K562 treated with DMSO at 1 percent for 24 hours (cell line): Measurements from ENCODE around the gene HPN. TPM values are rescaled to one million over a fixed set of nuclear protein-coding genes. Genes with fewer than 3 reads are reported as not detected.

ENCODE experiments used
- total RNA-seq: library from RNA; unstranded; fragments of 300-600 nt; gene quantifications from 2 replicates; pipeline ENCODE4 v1.2.3, GENCODE V29; 2022; ENCODE audit warnings: low read depth; ENCODE audit not compliant: insufficient read depth

The HPN gene
- total RNA-seq = 1.6 and 2.7 TPM in 2 replicates

GRCh38 chr19:35041548-35042055, at the start of gene HPN:
Gene HPN, plus strand, starts transcription at chr19:35041721. Its CDS starts 786 bp downstream, at chr19:35042507.

GRCh38 chr19:34999498-35000337, 41.8 kb upstream of the HPN start, which contains the start of gene GRAMD1A:
Gene GRAMD1A, plus strand, starts transcription at chr19:35000323. Its CDS starts 156 bp downstream, at chr19:35000479.

GRCh38 chr19:35030257-35031071, 11.1 kb upstream of the HPN start, which contains the start of gene SCN1B:
Gene SCN1B, plus strand, starts transcription at chr19:35030470. Its CDS starts 351 bp downstream, at chr19:35030821.

GRCh38 chr19:35115177-35115951, 73.8 kb downstream of the HPN start, which contains the start of gene FXYD3:
Gene FXYD3, plus strand, starts transcription at chr19:35115823. Its CDS starts 3,554 bp downstream, at chr19:35119377.

Other genes starting within 250 kb of the HPN start
- gene ZNF30, start 114.8 kb upstream of the HPN start, total RNA-seq = 3.4 and 4.3 TPM in 2 replicates
- 6.0 and 7.3 TPM in 2 replicates for gene ZNF792, start 77.5 kb upstream of the HPN start, total RNA-seq
- gene GRAMD1A, start 41.4 kb upstream of the HPN start, total RNA-seq = 102 and 106 TPM in 2 replicates
- 6.6 and 6.7 TPM in 2 replicates for gene SCN1B, start 11.3 kb upstream of the HPN start, total RNA-seq
- not detected in 2 replicates for gene FXYD3, start 74.1 kb downstream of the HPN start, total RNA-seq
- 0.39 and 0.86 TPM in 2 replicates for gene LGI4, start 93.3 kb downstream of the HPN start, total RNA-seq
- gene FXYD1, start 97.1 kb downstream of the HPN start, total RNA-seq = not detected in 2 replicates
- gene FXYD7, start 101.5 kb downstream of the HPN start, total RNA-seq = 0.39 TPM in 1 of 2 replicates, not detected in the other
- gene FXYD5, start 113.0 kb downstream of the HPN start, total RNA-seq = 292 and 341 TPM in 2 replicates
- gene FAM187B, start 187.0 kb downstream of the HPN start, total RNA-seq = 0.27 TPM in 1 of 2 replicates, not detected in the other
- 82.8 and 83.4 TPM in 2 replicates for gene LSR, start 207.3 kb downstream of the HPN start, total RNA-seq
- gene USF2, start 227.2 kb downstream of the HPN start, total RNA-seq = 166 and 171 TPM in 2 replicates
- 2.6 TPM in 1 of 2 replicates, not detected in the other for gene HAMP, start 240.8 kb downstream of the HPN start, total RNA-seq